ENCODE measurements around the gene NKX1-1.

NKX1-1 gene

DNA sequence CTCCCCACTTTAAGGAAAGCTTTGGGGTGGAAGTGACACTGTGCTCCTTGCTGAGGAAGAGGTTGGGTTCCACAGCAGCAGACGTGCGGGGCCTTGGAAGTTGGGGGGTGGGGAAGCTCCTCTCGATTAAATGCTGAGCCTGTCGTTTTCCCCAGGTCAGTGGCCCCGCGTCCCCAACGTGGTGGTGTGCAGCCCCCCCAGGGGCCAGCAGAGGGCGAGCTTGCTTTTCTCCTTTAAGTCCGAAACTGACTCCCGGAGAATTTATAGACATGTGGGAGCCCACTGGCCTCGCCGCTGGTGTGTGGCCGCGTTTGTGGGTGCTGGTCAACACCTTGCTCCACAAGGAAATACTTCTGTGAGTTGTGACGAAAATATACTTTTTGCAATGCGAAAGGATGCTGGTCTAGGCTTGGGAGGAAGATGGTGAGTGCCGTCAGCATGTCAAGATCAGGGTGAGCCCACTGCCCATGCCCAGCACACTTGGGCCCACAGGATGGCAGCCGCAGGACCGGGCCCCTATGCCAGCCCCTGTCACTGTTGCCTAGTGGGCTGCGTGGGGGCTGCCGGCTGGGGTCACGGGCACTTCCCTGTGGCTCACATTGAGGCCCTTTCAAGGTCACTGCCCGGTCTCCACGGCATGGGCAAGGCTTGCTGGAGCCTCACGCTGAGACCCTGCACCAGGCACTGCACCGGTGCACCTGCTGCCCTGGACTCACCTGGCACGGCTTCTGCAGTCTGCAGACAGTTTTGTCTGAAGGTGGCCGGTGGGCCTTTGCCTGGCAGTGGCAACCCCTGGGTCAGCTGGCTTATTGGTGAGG, 49.9 kb downstream of the NKX1-1 start:
- DNase-seq = peak; percentile 70

- DNase-seq = no peak
Measured at GRCh38 chr4:1355378-1355777, 50.9 kb downstream of the NKX1-1 start.

- DNase-seq = no peak
Measured at GRCh38 chr4:1354983-1355275, 51.3 kb downstream of the NKX1-1 start.

DNA sequence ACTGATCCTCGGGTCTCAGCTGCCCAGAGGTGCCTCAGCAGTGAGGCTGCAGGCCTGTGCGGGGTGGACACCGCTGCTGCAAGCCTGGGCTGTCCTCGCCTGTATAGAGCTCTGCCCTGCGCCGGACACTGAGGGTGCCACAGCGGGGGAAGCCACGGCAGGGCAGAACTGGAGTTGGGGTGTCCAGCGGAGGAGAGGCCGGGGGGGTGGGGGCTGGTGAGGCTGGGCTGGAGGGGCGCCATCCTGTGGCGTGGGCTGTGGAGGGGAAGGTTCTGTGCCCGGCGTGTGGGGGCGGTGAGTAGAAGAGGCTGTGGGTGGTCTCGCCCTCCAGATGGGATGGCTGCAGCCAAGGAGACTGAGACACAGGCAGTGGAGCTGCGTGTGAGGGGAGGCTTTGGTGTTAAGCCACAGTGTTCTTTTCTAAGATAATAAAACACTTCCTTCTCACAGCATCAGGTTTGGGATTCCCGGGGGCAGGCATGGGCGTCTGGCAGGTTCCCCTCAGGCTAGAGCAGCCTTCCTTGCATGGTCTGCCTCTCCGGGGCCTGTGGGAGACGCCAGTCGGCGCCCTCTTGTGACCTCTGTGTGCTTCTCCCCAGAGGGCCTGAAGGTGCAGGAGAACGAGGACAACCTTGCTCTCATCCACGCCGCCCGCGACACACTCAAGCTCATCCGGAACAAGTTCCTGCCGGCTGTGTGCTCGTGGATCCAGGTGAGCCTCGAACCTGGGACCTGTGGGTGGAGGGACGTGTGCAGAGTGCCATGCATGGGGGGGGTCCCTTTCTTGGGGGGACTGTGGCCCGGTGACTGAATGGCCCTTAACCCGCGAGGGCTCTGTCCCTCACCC, 51.9 kb downstream of the NKX1-1 start:
- DNase-seq = no peak

- DNase-seq = no peak
Measured at GRCh38 chr4:1353186-1354055, 52.8 kb downstream of the NKX1-1 start.

Measured in midbrain (tissue), 1 donor.